HCT116 (cell line): ENCODE measurements around the gene IDH3G. TPM values are rescaled to one million over a fixed set of nuclear protein-coding genes. Genes with fewer than 3 reads are reported as not detected.

ENCODE experiments used
- ATAC-seq: fragments of 200-7000 bp; cut with Tn5 transposase; 2 replicates; pipeline ENCODE4 v1.9.1; 2020; ENCODE audit warnings: mild to moderate bottlenecking, moderate library complexity
- BruUV-seq: library from RNA; stranded (reverse); fragments of 400-500 nt; replicated peaks from 2 replicates; lab custom pipeline; 2021; lab: Mats Ljungman, UMichigan
- CTCF ChIA-PET: fragments of 300-600 bp; sonication (Branson Sonifier 250); formaldehyde crosslinking; loops from one replicate; lab custom pipeline; 2021; ENCODE audit warnings: antibody characterized with exemption; lab: Charles Lee
- POLR2A ChIA-PET: fragments of 300-600, 350-600 bp; sonication (Branson Sonifier 250); formaldehyde crosslinking; loops from one replicate; lab custom pipeline; 2021; ENCODE audit warnings: antibody characterized with exemption; lab: Charles Lee
- RAD21 ChIA-PET, 2 experiments: fragments of 300-600 bp; sonication (Branson Sonifier 250); formaldehyde crosslinking; loops; one replicate each; lab custom pipeline; 2023; ENCODE audit warnings: low total read pairs in 2 of 2; ENCODE audit not compliant: uncharacterized antibody in 2 of 2, unreplicated experiment in 2 of 2, low non-redundant PET in 1 of 2; lab: Charles Lee
- DNase-seq: peaks from one replicate; pipeline ENCODE4 v3.0.0-alpha.2; 2010; ENCODE audit warnings: low read depth, low spot score
- H2AFZ ChIP-seq: fragments of 200-600 bp; shearing (Covaris generic), sonication (generic); 2 replicates; pipeline ENCODE4 v1.6.1; 2017; ENCODE audit warnings: low read depth, mixed run types, mixed read lengths, antibody characterized with exemption, low read length; ENCODE audit not compliant: poor library complexity, severe bottlenecking
- H3K27ac ChIP-seq: 2 replicates; pipeline ENCODE4 v1.5.1; 2012; ENCODE audit warnings: low read depth, low read length
- H3K27me3 ChIP-seq: fragments of 200-600 bp; sonication (generic); 2 replicates; pipeline ENCODE4 v1.6.1; 2016; ENCODE audit warnings: mixed run types, low read length, mixed read lengths; ENCODE audit not compliant: insufficient read depth
- H3K36me3 ChIP-seq, 2 experiments: fragments of 200-500 bp in 1 of 2; fragments of 200-600 bp in 1 of 2; sonication (Bioruptor generic) in 1 of 2; sonication (generic) in 1 of 2; 2 replicates each; pipeline versions ENCODE4 v1.5.1 to v1.6.1; 2014 to 2016; ENCODE audit warnings: low read length in 2 of 2, inconsistent platforms in 1 of 2, mixed read lengths in 1 of 2, mixed run types in 1 of 2; ENCODE audit not compliant: insufficient read depth in 2 of 2, control insufficient read depth in 1 of 2
- H3K4me1 ChIP-seq, 2 experiments: fragments of 200-600 bp in 1 of 2; sonication (generic) in 1 of 2; 2 replicates each; pipeline versions ENCODE4 v1.5.1 to v1.6.1; 2012 to 2017; ENCODE audit warnings: low read length in 2 of 2, inconsistent platforms in 1 of 2, mild to moderate bottlenecking in 1 of 2, mixed read lengths in 1 of 2, mixed run types in 1 of 2, moderate library complexity in 1 of 2; ENCODE audit not compliant: insufficient read depth in 2 of 2, control insufficient read depth in 1 of 2
- H3K4me2 ChIP-seq: fragments of 200-600 bp; sonication (generic); 2 replicates; pipeline ENCODE4 v1.6.1; 2017; ENCODE audit warnings: mixed run types, low read length, mixed read lengths
- H3K4me3 ChIP-seq, 2 experiments: fragments of 200-600 bp in 1 of 2; sonication (generic) in 1 of 2; replicated peaks in 1 of 2; 2 replicates each; pipeline ENCODE4 v1.5.1; 2011 to 2016; ENCODE audit warnings: low read length in 2 of 2, control low read depth in 1 of 2, low read depth in 1 of 2, mild to moderate bottlenecking in 1 of 2, mixed read lengths in 1 of 2, mixed run types in 1 of 2
- H3K79me2 ChIP-seq: fragments of 200-600 bp; sonication (generic); 2 replicates; pipeline ENCODE4 v1.6.1; 2017; ENCODE audit warnings: mild to moderate bottlenecking, mixed run types, low read length, moderate library complexity, mixed read lengths; ENCODE audit not compliant: insufficient read depth
- H3K9ac ChIP-seq: fragments of 200-600 bp; sonication (generic); 2 replicates; pipeline ENCODE4 v1.6.1; 2016; ENCODE audit warnings: low read length, mixed read lengths
- H3K9me2 ChIP-seq: fragments of 200-600 bp; sonication (generic), shearing (Covaris generic); 2 replicates; pipeline ENCODE4 v1.6.1; 2017; ENCODE audit warnings: mixed run types, mild to moderate bottlenecking, moderate library complexity; ENCODE audit not compliant: insufficient read depth
- H3K9me3 ChIP-seq, 2 experiments: fragments of 200-500 bp in 1 of 2; fragments of 200-600 bp in 1 of 2; sonication (Bioruptor generic) in 1 of 2; sonication (generic) in 1 of 2; 2 replicates each; pipeline ENCODE4 v1.6.1; 2014 to 2017; ENCODE audit warnings: low read length in 2 of 2, mixed read lengths in 2 of 2, inconsistent platforms in 1 of 2, low read depth in 1 of 2, mild to moderate bottlenecking in 1 of 2, mixed run types in 1 of 2, moderate library complexity in 1 of 2; ENCODE audit not compliant: control insufficient read depth in 1 of 2, insufficient read depth in 1 of 2
- H4K20me1 ChIP-seq: fragments of 200-600 bp; sonication (generic), shearing (Covaris generic); 2 replicates; pipeline ENCODE4 v1.6.1; 2017; ENCODE audit warnings: mixed run types, mild to moderate bottlenecking, moderate library complexity; ENCODE audit not compliant: insufficient read depth
- CEBPB ChIP-seq: IDR thresholded peaks from 2 replicates; pipeline ENCODE4 v1.6.1; 2012; ENCODE audit warnings: low read depth
- EGR1 ChIP-seq: IDR thresholded peaks from 2 replicates; pipeline ENCODE4 v1.6.1; 2012; ENCODE audit warnings: low read depth
- ELF1 ChIP-seq: IDR thresholded peaks from 2 replicates; pipeline ENCODE4 v1.6.1; 2012; ENCODE audit warnings: low read depth, borderline replicate concordance
- EZH2 ChIP-seq: fragments of 200-600 bp; sonication (generic); IDR thresholded peaks from 2 replicates; pipeline ENCODE4 v1.6.1; 2017; ENCODE audit warnings: antibody characterized with exemption, mixed run types
- JUND ChIP-seq: IDR thresholded peaks from 2 replicates; pipeline ENCODE4 v1.6.1; 2012
- POLR2A ChIP-seq: IDR thresholded peaks from 2 replicates; pipeline ENCODE4 v1.7.0; 2011; ENCODE audit warnings: borderline replicate concordance; ENCODE audit not compliant: insufficient read depth, insufficient read length; ENCODE audit errors: extremely low read depth
- POLR2AphosphoS5 ChIP-seq: IDR thresholded peaks from 2 replicates; pipeline ENCODE4 v1.6.1; 2011; ENCODE audit warnings: mild to moderate bottlenecking, low read depth, low read length, moderate library complexity
- RAD21 ChIP-seq: IDR thresholded peaks from 2 replicates; pipeline ENCODE4 v1.6.1; 2012; ENCODE audit warnings: low read depth, mild to moderate bottlenecking
- SIN3A ChIP-seq: IDR thresholded peaks from 2 replicates; pipeline ENCODE4 v1.6.1; 2012; ENCODE audit warnings: low read depth
- SP1 ChIP-seq: IDR thresholded peaks from 2 replicates; pipeline ENCODE4 v1.6.1; 2012; ENCODE audit warnings: low read depth
- SRF ChIP-seq: IDR thresholded peaks from 2 replicates; pipeline ENCODE4 v1.6.1; 2012; ENCODE audit warnings: low read depth
- YY1 ChIP-seq: IDR thresholded peaks from 2 replicates; pipeline ENCODE4 v1.6.1; 2011; ENCODE audit warnings: low read length, low read depth, moderate library complexity, mild to moderate bottlenecking; ENCODE audit not compliant: insufficient replicate concordance; ENCODE audit errors: extremely low read depth
- ZFX ChIP-seq: fragments of 450-650 bp; IDR thresholded peaks from 2 replicates; pipeline ENCODE4 v1.6.1; 2017
- ZNF274 ChIP-seq: fragments of 200-500 bp; sonication (Bioruptor generic); IDR thresholded peaks from 2 replicates; pipeline ENCODE4 v1.6.1; 2014; ENCODE audit warnings: mild to moderate bottlenecking, low read depth, low read length, inconsistent platforms
- intact Hi-C: fragments of 100-400 bp; cut with micrococcal nuclease; formaldehyde crosslinking; loops from 2 replicates; pipeline ENCODE4 v1.10.0; 2022
- total RNA-seq: library from RNA; stranded (reverse); gene quantifications from one replicate; pipeline ENCODE4 v1.2.1, GENCODE V29; 2021; ENCODE audit not compliant: unreplicated experiment
- TF ChIP-seq, protein P1 (sequence below): IDR thresholded peaks from 2 replicates; pipeline ENCODE4 v1.6.1; 2011; ENCODE audit warnings: mild to moderate bottlenecking, low read length, moderate library complexity; ENCODE audit not compliant: insufficient replicate concordance; ENCODE audit errors: extremely low read depth
- TF ChIP-seq, protein P2 (sequence below), 3 experiments: fragments of 200-600 bp in 1 of 3; sonication (generic) in 1 of 3; IDR thresholded peaks in 2 of 3; conservative IDR thresholded peaks in 1 of 3; 2 replicates each; pipeline ENCODE4 v1.5.1; 2012 to 2017; ENCODE audit warnings: low read depth in 2 of 3, low read length in 2 of 3, antibody characterized with exemption in 1 of 3, borderline replicate concordance in 1 of 3, control low read depth in 1 of 3, mild to moderate bottlenecking in 1 of 3, mixed read lengths in 1 of 3, mixed run types in 1 of 3, moderate library complexity in 1 of 3; ENCODE audit not compliant: insufficient read depth in 1 of 3
- TF ChIP-seq, protein P3 (sequence below): IDR thresholded peaks from 2 replicates; pipeline ENCODE4 v1.6.1; 2012; ENCODE audit warnings: low read depth

Gene IDH3G
- total RNA-seq, 1 experiment from 2014 or later, result 49.7 TPM

DNA sequence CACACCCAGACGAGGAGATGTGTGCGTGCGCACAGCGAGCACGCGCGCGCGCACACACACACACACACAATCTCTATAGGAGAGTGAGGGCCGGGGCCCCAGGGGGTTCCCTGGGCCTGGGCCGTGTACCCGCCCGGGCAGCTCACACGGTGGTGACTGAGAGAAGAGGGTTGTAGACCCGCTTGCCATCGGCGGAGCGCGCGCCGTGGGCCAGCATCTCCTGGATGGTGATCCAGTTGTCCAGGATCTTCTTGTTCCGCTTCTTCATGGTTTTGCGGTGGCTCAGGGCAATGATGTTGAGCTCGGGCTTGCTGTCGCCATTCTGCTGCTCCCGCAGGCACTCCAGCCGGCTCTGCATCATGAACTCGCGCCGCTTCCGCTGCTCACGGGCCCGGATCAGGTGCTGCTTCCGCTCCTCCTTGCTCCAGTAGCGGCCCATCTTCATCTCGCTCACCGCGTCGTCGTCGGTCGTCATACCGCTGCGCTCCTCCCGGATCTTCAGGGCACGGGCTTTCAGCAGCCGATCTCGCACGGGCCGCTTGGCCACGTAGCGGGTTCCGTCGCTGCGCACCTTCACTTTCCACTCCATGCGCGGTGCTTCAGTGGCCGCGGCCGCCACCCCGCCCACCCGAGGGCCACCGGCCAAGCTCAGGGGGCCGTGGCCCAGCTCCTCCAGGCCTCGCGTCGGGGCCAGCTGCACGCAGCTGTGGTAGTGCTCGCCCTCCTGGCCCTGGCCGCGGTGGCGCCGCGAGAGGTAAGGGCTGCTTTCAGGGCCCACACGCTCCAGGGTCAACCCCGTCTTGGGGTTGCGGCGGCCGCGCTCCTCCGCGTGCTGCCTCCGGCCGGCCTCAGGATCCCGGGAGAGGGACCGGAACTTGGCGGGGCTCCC lies 9.3 kb upstream of the IDH3G start:
- ChIA-PET POLR2A (interaction anchor here (1.0 kb wide), 1 partner anchor 9 kb away, joined by 3 read pairs; the partner anchor contains the start of genes IDH3G and SSR4), RAD21 (no interaction called here), CTCF (no interaction called here)
- TF ChIP-seq ZNF274 (no peak), CEBPB (no peak), SIN3A (no peak), EZH2 (no peak), ZFX (no peak), ELF1 (no peak), SP1 (no peak), RAD21 (no peak), JUND (no peak), YY1 (no peak), EGR1 (no peak), SRF (no peak), POLR2A (no peak), POLR2AphosphoS5 (no peak)
- TF ChIP-seq, protein P1, sequence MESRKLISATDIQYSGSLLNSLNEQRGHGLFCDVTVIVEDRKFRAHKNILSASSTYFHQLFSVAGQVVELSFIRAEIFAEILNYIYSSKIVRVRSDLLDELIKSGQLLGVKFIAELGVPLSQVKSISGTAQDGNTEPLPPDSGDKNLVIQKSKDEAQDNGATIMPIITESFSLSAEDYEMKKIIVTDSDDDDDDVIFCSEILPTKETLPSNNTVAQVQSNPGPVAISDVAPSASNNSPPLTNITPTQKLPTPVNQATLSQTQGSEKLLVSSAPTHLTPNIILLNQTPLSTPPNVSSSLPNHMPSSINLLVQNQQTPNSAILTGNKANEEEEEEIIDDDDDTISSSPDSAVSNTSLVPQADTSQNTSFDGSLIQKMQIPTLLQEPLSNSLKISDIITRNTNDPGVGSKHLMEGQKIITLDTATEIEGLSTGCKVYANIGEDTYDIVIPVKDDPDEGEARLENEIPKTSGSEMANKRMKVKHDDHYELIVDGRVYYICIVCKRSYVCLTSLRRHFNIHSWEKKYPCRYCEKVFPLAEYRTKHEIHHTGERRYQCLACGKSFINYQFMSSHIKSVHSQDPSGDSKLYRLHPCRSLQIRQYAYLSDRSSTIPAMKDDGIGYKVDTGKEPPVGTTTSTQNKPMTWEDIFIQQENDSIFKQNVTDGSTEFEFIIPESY, result no peak
- TF ChIP-seq, protein P2, sequence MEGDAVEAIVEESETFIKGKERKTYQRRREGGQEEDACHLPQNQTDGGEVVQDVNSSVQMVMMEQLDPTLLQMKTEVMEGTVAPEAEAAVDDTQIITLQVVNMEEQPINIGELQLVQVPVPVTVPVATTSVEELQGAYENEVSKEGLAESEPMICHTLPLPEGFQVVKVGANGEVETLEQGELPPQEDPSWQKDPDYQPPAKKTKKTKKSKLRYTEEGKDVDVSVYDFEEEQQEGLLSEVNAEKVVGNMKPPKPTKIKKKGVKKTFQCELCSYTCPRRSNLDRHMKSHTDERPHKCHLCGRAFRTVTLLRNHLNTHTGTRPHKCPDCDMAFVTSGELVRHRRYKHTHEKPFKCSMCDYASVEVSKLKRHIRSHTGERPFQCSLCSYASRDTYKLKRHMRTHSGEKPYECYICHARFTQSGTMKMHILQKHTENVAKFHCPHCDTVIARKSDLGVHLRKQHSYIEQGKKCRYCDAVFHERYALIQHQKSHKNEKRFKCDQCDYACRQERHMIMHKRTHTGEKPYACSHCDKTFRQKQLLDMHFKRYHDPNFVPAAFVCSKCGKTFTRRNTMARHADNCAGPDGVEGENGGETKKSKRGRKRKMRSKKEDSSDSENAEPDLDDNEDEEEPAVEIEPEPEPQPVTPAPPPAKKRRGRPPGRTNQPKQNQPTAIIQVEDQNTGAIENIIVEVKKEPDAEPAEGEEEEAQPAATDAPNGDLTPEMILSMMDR (IDR thresholded peaks at IDR 0.05 in 2 of 3, conservative IDR thresholded peaks at IDR 0.05 in 1 of 3; ENCODE audit: borderline replicate concordance in 1 of 3, insufficient read depth in 1 of 3, low read depth in 2 of 3, low read length in 2 of 3), result no peak
- TF ChIP-seq, protein P3, sequence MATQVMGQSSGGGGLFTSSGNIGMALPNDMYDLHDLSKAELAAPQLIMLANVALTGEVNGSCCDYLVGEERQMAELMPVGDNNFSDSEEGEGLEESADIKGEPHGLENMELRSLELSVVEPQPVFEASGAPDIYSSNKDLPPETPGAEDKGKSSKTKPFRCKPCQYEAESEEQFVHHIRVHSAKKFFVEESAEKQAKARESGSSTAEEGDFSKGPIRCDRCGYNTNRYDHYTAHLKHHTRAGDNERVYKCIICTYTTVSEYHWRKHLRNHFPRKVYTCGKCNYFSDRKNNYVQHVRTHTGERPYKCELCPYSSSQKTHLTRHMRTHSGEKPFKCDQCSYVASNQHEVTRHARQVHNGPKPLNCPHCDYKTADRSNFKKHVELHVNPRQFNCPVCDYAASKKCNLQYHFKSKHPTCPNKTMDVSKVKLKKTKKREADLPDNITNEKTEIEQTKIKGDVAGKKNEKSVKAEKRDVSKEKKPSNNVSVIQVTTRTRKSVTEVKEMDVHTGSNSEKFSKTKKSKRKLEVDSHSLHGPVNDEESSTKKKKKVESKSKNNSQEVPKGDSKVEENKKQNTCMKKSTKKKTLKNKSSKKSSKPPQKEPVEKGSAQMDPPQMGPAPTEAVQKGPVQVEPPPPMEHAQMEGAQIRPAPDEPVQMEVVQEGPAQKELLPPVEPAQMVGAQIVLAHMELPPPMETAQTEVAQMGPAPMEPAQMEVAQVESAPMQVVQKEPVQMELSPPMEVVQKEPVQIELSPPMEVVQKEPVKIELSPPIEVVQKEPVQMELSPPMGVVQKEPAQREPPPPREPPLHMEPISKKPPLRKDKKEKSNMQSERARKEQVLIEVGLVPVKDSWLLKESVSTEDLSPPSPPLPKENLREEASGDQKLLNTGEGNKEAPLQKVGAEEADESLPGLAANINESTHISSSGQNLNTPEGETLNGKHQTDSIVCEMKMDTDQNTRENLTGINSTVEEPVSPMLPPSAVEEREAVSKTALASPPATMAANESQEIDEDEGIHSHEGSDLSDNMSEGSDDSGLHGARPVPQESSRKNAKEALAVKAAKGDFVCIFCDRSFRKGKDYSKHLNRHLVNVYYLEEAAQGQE, result no peak
- intact Hi-C loops, result no loop called here
- no peaks in the 10 kb centered on the region for H4K20me1 ChIP-seq
- H3K27me3 ChIP-seq, result no peaks in the 10 kb centered on the region
- H3K36me3 ChIP-seq, result 0 out of 4 replicates have a peak, but pooled peaks cover 0 to under 1% of the 10 kb centered on the region in 2 experiments
- H3K79me2 ChIP-seq, result no peaks in the 10 kb centered on the region
- H3K27ac ChIP-seq, result no peak overlapping the region
- H2AFZ ChIP-seq, result no peak overlapping the region
- H3K4me1 ChIP-seq, result no peaks in the 10 kb centered on the region
- no peaks in the 10 kb centered on the region for H3K9me2 ChIP-seq
- H3K9me3 ChIP-seq, result no peaks in the 10 kb centered on the region
- no peak overlapping the region for H3K9ac ChIP-seq
- H3K4me2 ChIP-seq, result no peak overlapping the region
- H3K4me3 ChIP-seq, result no peak overlapping the region
- no TSS peak for BruUV-seq
- ATAC-seq (no peak), DNase-seq (no peak)
